IMR-90 (cell line): Measurements from ENCODE around the gene SH3RF1.

ENCODE experiments used
- CEBPB ChIP-seq: IDR thresholded peaks from 2 replicates; pipeline ENCODE4 v1.6.1; 2012; ENCODE audit warnings: low read depth, low read length, improper control_type of control experiment
- CTCF ChIP-seq: conservative IDR thresholded peaks from 2 replicates; pipeline ENCODE4 v1.5.1; 2012; ENCODE audit warnings: mild to moderate bottlenecking, low read depth, low read length, improper control_type of control experiment
- FOS ChIP-seq: fragments of 150-350 bp; IDR thresholded peaks from 2 replicates; pipeline ENCODE4 v1.6.1; 2016; ENCODE audit warnings: low read depth, low read length
- POLR2A ChIP-seq: IDR thresholded peaks from 2 replicates; pipeline ENCODE4 v1.6.1; 2012; ENCODE audit warnings: mild to moderate bottlenecking, low read depth, low read length
- RAD21 ChIP-seq: IDR thresholded peaks from 2 replicates; pipeline ENCODE4 v1.6.1; 2012; ENCODE audit warnings: low read length, improper control_type of control experiment
- SMC3 ChIP-seq: fragments of 150-350 bp; IDR thresholded peaks from 2 replicates; pipeline ENCODE4 v1.6.1; 2016; ENCODE audit warnings: low read depth, mild to moderate bottlenecking, antibody characterized with exemption, low read length, moderate library complexity
- USF2 ChIP-seq: fragments of 150-350 bp; IDR thresholded peaks from 2 replicates; pipeline ENCODE4 v1.6.1; 2017; ENCODE audit warnings: mild to moderate bottlenecking, antibody characterized with exemption, low read length, low read depth

GRCh38 chr4:169188204-169188603, 82.6 kb downstream of the SH3RF1 start:
- TF ChIP-seq CTCF: no peak
- no peak for TF ChIP-seq POLR2A
- TF ChIP-seq FOS: no peak
- TF ChIP-seq USF2: no peak
- TF ChIP-seq CEBPB: no peak
- no peak for TF ChIP-seq RAD21
- no peak for TF ChIP-seq SMC3
